AG20443 (cell line): ENCODE results near the gene CDC42BPB.
"Not testable (repeated sequence)": the region's sequence is repeated elsewhere in the genome, so short reads cannot be mapped to it uniquely, and the experiment has no call there.

Source experiments
- DNase-seq: peaks from one replicate; pipeline ENCODE4 v3.0.0; 2012; ENCODE audit warnings: low spot score, mixed read lengths

CDC42BPB gene

GRCh38 chr14:103050935-103051334, 6.4 kb downstream of the CDC42BPB start:
- no peak for DNase-seq

DNA sequence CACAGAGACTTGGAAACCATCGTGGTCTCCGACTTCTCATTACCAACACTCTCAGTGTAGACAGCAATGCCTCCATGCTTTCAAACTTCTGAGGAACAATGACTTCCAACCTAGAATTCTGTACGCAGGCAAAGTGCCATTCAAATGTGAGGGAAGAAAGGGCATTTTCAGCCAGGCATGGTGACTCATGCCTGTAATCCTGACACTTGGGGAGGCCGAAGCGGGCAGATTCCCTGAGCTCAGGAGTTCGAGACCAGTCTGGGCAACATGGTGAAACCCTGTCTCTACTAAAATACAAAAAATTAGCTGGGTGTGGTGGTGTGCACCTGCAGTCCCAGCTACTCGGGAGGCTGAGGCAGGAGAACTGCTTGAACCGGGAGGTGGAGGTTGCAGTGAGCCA, 9.9 kb downstream of the CDC42BPB start:
- not testable (repeated sequence) for DNase-seq

DNA sequence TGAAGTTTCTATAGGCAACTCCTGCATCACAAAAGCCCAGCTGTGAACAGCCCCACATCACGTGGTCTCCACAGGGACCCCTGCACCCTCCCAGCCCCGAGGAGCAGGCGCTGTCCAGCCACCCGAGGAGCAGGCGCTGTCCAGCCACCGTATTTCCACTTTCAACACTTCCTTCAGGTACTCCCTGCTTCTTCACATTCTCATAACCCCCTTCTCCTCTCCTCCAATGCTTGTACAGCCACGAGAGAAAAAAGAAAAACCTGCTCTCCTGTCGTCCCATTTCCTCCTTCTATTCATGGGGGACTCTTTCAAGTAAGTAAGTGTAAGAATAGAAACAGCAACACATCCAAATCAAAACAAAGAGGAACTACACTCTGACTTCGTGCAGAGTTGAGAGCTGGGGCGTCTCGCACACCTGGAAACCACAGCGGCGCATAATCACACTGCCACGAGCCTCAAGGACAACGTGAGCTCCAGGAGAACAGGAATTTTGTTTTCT, 11.9 kb downstream of the CDC42BPB start:
- no peak for DNase-seq

- no peak for DNase-seq
These were observed 13.9 kb downstream of the CDC42BPB start for GRCh38 chr14:103043257-103044015.

GRCh38 chr14:103041464-103041863, 15.9 kb downstream of the CDC42BPB start:
- no peak for DNase-seq

DNA sequence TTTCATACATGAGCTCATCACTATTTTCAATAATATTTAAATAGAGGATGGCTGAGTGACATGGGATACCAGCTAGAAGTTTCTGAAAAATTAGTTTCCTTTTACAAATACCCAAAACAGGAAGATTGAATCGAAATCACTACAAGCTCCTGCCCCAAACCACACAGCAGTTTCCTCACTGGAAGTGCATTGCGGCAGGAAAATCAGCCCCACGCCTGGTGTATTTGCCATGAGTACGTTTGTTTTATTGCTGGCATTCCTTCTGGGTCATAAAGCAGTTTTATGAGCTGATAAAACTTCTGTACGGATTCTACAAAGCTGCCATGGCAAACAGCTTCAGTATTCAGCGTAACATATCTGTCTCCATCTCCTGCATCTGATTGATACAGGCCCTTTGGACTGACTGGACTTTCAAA, 23.7 kb downstream of the CDC42BPB start:
- DNase-seq: no peak

- no peak for DNase-seq
These were observed 25.4 kb downstream of the CDC42BPB start for GRCh38 chr14:103031956-103032355.

DNA sequence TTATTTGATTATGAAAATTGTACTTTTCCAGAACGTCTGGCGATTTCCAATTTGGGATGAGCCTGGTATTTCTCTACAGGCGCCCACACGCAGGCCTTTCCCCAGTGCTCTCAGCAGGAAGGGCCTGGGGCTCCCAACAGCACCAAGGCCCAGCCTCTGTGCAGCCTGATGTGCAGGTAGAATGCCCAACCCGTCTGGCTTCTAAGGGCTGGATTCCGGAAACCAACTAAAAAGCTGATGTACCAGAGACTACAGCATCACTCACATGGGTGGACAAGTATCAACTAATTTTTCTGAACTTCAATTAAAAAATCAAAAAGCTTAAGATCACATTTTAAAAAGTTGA, 25.8 kb downstream of the CDC42BPB start:
- DNase-seq: no peak

DNA sequence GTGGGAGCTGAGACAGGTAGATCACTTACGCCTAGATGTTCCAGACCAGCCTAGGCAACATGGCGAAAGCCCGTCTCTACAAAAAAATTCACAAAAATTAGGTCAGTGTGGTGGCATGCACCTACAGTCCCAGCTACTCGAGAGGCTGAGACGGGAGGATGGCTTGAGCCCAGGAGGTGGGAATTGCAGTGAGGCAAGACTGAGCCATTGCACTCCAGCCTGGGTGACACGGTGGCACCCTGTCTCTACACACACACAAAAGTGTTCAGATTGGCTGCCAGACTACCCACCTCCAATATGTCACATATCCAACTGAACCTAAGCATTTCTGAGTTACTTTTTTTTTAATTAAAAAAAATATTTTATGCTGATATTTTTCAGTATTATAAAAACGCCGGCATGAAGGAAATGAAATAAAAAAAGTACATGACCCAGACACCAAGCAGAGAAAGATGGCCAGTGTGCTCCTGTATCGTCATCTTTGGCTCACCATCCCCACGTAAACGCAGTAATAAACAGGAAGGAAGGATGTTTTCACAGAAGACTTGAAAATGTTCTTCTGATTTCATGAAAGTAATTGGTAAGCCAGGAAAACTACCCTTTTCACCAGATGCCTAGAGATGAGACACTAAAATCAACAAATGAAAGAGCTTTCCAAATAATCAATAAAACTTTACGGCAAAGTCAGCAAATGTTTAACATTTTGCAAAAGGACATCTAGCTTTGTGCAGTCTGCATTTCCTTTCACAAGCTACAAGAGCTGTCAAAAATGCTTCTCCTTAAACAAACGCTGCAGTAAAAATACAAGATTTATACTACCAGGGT, 26.4 kb downstream of the CDC42BPB start:
- no peak for DNase-seq

DNA sequence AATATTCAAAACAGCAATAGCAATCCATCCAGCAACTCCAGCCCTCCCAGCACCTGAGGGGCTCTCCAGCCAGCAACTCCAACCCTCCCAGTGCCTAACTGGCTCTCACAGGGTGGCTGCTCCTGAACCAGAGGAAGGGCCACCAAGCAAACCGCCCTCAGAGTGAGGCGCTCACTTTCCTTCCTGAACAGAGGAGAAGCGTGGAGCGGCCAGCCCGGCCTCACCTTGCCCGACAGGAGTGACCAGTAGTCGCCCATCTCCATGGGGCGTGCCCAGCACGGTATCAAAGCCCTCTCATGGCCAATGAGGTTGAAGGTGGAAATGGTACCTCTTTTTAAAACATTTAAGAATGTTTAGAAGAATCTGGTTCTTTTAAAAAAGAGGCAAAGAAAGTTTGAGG, 27.4 kb downstream of the CDC42BPB start:
- DNase-seq: no peak

- no peak for DNase-seq
These were observed 28.6 kb downstream of the CDC42BPB start for GRCh38 chr14:103028772-103029171.

- no peak for DNase-seq
These were observed 29.1 kb downstream of the CDC42BPB start for GRCh38 chr14:103028161-103028767.

GRCh38 chr14:103027451-103027850, 29.9 kb downstream of the CDC42BPB start:
- DNase-seq: no peak

- no peak for DNase-seq
These were observed 30.4 kb downstream of the CDC42BPB start for GRCh38 chr14:103026988-103027387.

DNA sequence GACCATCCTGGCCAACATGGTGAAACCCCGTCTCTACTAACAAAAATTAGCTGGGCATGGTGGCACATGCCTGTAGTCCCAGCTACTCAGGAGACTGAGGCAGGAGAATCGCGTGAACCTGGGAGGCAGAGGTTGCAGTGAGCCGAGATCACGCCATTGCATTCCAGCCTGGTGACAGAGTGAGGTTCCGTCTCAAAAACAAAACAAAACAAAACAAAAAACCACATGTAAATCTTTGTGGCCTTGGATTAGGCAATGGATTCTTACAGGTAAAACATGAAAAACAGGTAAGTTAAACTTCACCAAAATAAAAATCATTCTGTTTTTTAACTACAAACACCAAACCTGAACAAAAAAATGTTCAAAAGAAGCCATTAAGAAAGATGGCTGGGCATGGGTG, 31.2 kb downstream of the CDC42BPB start:
- DNase-seq: not testable (repeated sequence)

DNA sequence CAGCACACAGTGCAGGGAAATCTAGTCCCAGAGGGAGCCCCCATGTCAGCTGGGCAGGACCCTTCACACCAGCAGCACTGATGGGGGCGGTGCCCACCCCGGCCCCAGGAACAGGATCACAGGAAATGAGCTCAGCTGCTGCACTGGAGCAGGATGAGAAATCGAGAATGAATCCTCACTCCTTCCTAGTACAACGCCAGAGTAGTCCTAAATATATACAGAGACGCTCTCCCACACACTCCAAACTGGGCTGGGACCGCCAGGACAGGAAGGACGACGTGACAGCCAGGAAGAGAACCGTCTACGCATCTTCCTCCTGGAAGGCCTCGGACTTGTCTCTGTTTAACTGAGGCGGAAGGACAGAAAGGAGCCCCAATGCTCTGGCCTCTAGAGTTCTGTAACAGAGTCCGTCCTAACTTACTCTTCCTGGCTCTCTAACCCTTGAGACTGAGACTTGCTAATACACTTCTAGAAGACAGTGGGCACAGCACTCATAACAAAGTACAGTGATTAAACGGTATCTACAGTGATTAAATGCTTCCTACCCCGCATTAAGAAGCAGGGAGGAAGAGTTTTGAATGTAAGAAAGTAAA, 33.4 kb downstream of the CDC42BPB start:
- DNase-seq: peak; percentile 55

GRCh38 chr14:103022685-103023044, 34.7 kb downstream of the CDC42BPB start:
- DNase-seq: no peak

- DNase-seq: peak; percentile 34
These were observed 35.2 kb downstream of the CDC42BPB start for GRCh38 chr14:103022002-103022684.

DNA sequence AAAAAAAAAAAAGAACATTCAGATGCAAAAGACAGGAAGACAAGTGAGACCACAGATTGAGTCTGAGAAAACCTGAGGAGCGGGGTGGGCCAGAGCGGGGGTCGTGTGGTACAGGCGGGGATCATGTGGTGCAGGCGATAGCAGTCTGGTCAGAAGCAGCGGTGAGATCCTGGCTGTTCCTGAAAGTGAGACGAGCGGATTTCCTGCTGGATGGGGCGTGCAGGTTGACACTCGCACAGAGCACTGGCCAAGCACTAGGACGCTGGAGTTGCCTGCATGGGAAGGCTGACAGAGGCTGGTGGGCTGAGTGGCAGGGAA, 35.7 kb downstream of the CDC42BPB start:
- no peak for DNase-seq

DNA sequence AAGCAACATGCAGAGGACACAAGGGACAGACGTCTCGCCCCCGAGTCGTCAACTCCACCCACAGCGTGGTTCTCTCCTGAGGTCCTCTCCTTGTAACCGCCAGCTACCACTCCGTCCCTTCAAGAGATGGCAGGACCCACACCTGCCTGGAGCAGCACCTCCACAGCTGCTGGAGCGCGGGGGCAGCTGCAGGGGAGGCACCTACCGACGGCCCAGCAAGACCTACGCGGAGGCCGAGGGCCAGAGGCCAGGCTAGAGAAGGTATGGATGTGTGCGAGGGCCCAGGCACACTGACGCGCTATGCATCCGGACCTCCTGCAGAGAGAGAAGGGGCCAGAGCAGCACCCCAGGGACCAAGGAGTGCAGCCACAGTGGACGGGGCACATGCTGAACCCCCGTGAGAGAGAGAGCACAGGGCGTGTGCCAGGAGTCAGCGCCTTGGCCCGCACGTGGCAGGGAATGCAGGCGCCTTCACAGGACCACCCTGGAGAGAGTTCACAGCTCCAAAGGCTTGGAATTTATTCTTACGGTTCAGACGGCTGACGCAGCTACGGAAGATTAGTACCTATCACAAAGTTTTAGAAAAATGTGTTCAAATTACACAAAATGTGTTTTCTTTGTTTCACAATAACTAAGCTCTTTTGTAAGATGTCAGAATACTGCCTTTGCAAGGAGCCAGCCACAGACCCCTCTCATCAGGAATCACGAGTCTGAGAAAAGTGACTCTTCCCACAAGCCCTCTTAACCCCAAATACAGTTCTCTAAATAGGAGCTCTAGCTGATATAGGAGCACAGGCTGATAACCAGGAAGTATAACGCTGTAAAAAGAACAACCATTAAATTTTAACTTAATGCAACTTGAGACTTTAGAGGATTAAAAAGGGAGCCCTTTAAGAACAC, 36.8 kb downstream of the CDC42BPB start:
- DNase-seq: no peak

DNA sequence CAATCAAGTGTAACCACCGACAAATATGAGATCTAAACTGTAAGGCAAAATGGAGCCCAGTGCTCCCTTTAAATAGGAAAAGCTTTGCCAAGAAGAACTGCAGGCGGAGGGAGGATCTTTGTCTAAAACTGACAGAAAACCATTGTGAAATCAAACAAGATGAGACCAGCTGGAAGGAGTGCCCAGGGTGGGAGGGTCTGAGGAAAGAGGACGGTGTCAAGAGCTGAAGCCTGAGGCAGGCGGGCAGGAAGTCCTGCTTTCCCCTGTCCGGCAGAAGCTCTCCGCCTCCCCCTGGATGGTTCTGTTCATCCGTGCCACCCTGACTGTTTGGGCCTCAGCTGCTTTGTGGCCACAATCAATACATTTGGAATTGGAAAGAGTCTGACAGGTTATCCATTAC, 37.5 kb downstream of the CDC42BPB start:
- DNase-seq: no peak
